Measurements from ENCODE around the gene CCNY.

CCNY gene

DNA sequence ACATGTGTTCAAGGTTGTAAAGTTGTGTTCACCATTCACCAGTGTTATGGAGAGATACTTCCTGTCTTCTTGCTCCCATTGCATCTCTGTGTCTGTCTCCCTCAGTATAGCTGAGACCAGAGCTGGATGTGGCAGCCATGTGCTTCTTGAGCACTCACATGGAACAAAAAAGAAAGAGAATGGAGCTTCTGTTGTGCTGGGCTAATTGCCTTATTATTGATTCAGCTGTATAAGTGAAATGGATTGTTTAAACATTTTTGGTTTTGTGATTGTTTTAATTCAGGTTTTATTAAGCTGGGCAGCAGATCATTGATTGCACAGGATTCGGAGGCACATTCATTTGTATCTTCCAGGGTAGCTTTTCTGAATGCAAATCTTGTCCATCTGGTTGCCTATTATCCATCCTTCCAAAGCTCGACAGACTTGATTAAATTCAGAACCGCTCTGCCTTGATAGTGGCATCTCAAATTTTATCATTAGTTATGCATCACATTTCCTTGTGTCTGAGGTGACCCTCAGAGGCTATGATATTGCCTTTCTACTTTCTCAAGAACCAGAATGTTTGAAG lies 119.9 kb downstream of the CCNY start:
- H3K4me2 ChIP-seq (ENCODE audit: insufficient read depth, low read length, poor library complexity, severe bottlenecking) = no peak overlapping the region
- H4K8ac ChIP-seq (ENCODE audit: low read depth, low read length) = no peak overlapping the region
- no peak overlapping the region for H2BK12ac ChIP-seq (ENCODE audit: low read length)
- no peak overlapping the region for H2BK120ac ChIP-seq (ENCODE audit: low read depth, low read length)
- H3K4me3 ChIP-seq (ENCODE audit: low read length in 2 of 2) = no peak overlapping the region
- no peak overlapping the region for H4K91ac ChIP-seq (ENCODE audit: low read depth, low read length, poor library complexity)
- no peak overlapping the region for H2AFZ ChIP-seq (ENCODE audit: low read length)
- H3K27me3 ChIP-seq (ENCODE audit: control insufficient read depth in 3 of 3, insufficient read depth in 3 of 3, low read depth in 1 of 3, low read length in 3 of 3) = no peaks in the 10 kb centered on the region
- no peaks in the 10 kb centered on the region for H3K79me1 ChIP-seq (ENCODE audit: low read depth, low read length)
- no peak overlapping the region for H3K14ac ChIP-seq (ENCODE audit: low read length)
- H3K4me1 ChIP-seq (ENCODE audit: control insufficient read depth in 2 of 2, insufficient read depth in 1 of 2, low read depth in 1 of 2, low read length in 2 of 2) = peaks cover 20 to 23% of the 10 kb centered on the region in 2 donors
- no peaks in the 10 kb centered on the region for H3K36me3 ChIP-seq (replicated peaks in 1 of 2; ENCODE audit: control insufficient read depth in 2 of 2, insufficient read depth in 2 of 2, low read length in 2 of 2)
- no peak for DNase-seq (ENCODE audit: low spot score)
- no peaks in the 10 kb centered on the region for H3K9me3 ChIP-seq (replicated peaks in 1 of 2; ENCODE audit: control insufficient read depth in 2 of 2, insufficient read depth in 1 of 2, low read depth in 1 of 2, low read length in 2 of 2)
- no peak overlapping the region for H2BK5ac ChIP-seq (ENCODE audit: low read length)
- no peak overlapping the region for H3K27ac ChIP-seq (replicated peaks; ENCODE audit: low read length)
- H3K23ac ChIP-seq (ENCODE audit: low read depth, low read length, poor library complexity) = no peak overlapping the region
- H2BK15ac ChIP-seq (ENCODE audit: low read length) = no peak overlapping the region
- no CpG with 5 or more reads among the region's 3 CpGs for WGBS, 2 donors (ENCODE audit: extremely low coverage in 2 of 2, insufficient read length in 2 of 2, insufficient replicate concordance in 1 of 2)
- H2AK5ac ChIP-seq (ENCODE audit: low read depth, low read length) = no peak overlapping the region
- no peak overlapping the region for H3K9ac ChIP-seq (ENCODE audit: low read depth, low read length, poor library complexity)
- H3K18ac ChIP-seq (ENCODE audit: low read length) = no peak overlapping the region
- no peak overlapping the region for H3K4ac ChIP-seq (ENCODE audit: low read length)

DNA sequence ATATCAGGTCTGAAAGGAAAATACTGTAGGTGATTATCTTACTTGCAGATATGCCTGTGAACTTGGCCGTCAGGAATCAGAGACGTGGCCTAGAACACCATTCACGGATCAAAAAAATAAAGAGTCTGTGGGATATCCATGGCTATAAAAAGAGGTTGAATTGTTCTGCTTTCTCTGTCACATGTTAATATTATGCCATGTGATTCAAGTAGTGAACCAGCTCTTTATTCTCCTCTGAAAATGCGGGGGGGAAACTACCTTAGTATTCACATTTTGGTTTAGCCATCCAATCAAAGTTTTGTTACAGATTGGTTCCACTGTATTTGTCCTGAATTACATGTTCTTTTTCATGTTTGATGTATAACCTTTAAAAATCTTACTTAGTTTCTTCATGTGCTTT lies 120.5 kb downstream of the CCNY start:
- Histone ChIP-seq H4K91ac (ENCODE audit: low read depth, low read length, poor library complexity) (no peak overlapping the region), H3K4ac (ENCODE audit: low read length) (no peak overlapping the region), H3K27ac (replicated peaks; ENCODE audit: low read length) (no peak overlapping the region), H3K14ac (ENCODE audit: low read length) (no peak overlapping the region), H2AFZ (ENCODE audit: low read length) (no peak overlapping the region), H2BK15ac (ENCODE audit: low read length) (no peak overlapping the region), H3K4me3 (ENCODE audit: low read length in 2 of 2) (no peak overlapping the region), H3K9me3 (replicated peaks in 1 of 2; ENCODE audit: control insufficient read depth in 2 of 2, insufficient read depth in 1 of 2, low read depth in 1 of 2, low read length in 2 of 2) (no peaks in the 10 kb centered on the region), H3K4me2 (ENCODE audit: insufficient read depth, low read length, poor library complexity, severe bottlenecking) (no peak overlapping the region), H3K36me3 (replicated peaks in 1 of 2; ENCODE audit: control insufficient read depth in 2 of 2, insufficient read depth in 2 of 2, low read length in 2 of 2) (no peaks in the 10 kb centered on the region), H2BK120ac (ENCODE audit: low read depth, low read length) (no peak overlapping the region), H2AK5ac (ENCODE audit: low read depth, low read length) (no peak overlapping the region), H4K8ac (ENCODE audit: low read depth, low read length) (no peak overlapping the region), H3K9ac (ENCODE audit: low read depth, low read length, poor library complexity) (no peak overlapping the region), H2BK5ac (ENCODE audit: low read length) (no peak overlapping the region), H3K4me1 (ENCODE audit: control insufficient read depth in 2 of 2, insufficient read depth in 1 of 2, low read depth in 1 of 2, low read length in 2 of 2) (peaks cover 20 to 22% of the 10 kb centered on the region in 2 donors), H3K27me3 (ENCODE audit: control insufficient read depth in 3 of 3, insufficient read depth in 3 of 3, low read depth in 1 of 3, low read length in 3 of 3) (no peaks in the 10 kb centered on the region), H2BK12ac (ENCODE audit: low read length) (no peak overlapping the region), H3K18ac (ENCODE audit: low read length) (no peak overlapping the region), H3K23ac (ENCODE audit: low read depth, low read length, poor library complexity) (no peak overlapping the region), H3K79me1 (ENCODE audit: low read depth, low read length) (no peaks in the 10 kb centered on the region)
- no peak for DNase-seq (ENCODE audit: low spot score)
- no CpG with 5 or more reads among the region's 4 CpGs for WGBS, 2 donors (ENCODE audit: extremely low coverage in 2 of 2, insufficient read length in 2 of 2, insufficient replicate concordance in 1 of 2)

DNA sequence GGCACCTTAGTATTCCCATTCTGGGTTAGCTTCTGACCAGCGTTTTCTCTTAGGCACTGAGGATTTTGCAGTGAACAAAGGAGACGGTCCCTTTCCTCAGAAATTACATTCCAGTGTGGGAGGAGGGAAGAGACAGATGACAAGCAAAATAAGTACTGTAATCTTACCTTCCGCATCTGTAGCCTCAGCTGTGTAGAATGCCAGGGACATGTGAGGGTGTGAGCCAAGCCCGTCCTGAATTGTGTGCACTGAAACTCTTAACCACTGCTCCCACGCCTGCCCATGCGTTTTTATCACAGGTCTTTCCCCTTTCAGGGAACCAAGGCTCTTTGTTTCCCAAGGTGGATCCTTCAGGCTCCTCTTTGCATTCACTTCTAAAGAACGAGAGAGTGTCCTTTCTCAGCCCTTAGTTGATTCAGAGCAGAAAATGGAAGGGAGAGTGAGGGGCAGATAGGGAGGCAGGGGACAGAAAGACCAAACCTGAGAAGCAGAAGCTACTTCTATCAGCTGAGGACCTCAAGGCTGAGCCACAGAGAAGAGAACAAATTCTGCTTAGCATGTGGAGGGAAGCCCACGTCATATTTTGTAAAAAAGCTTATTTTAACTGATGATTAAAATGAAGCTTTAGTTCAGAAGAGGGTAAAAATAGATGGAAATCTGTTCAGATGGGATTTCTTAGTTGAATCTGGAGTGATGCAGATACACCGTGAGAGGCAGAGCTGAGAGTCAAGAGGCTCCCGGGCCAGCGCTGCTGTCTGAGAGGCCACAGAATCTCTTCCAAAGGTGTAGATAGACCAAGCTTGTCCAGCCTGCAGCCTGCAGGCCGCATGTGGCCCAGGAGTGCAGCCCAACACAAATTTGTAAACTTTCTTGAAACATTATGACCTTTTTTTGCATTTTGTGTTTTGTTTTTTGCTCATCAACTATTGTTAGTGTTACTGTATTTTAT lies 122.5 kb downstream of the CCNY start:
- Histone ChIP-seq H3K79me1 (ENCODE audit: low read depth, low read length) (no peaks in the 10 kb centered on the region), H3K36me3 (replicated peaks in 1 of 2; ENCODE audit: control insufficient read depth in 2 of 2, insufficient read depth in 2 of 2, low read length in 2 of 2) (no peaks in the 10 kb centered on the region), H3K4me2 (ENCODE audit: insufficient read depth, low read length, poor library complexity, severe bottlenecking) (no peak overlapping the region), H4K91ac (ENCODE audit: low read depth, low read length, poor library complexity) (no peak overlapping the region), H2BK5ac (ENCODE audit: low read length) (no peak overlapping the region), H3K4ac (ENCODE audit: low read length) (no peak overlapping the region), H3K18ac (ENCODE audit: low read length) (no peak overlapping the region), H2AK5ac (ENCODE audit: low read depth, low read length) (no peak overlapping the region), H2BK12ac (ENCODE audit: low read length) (no peak overlapping the region), H3K14ac (ENCODE audit: low read length) (no peak overlapping the region), H3K9ac (ENCODE audit: low read depth, low read length, poor library complexity) (peak overlapping the region; percentile 45), H3K4me1 (ENCODE audit: control insufficient read depth in 2 of 2, insufficient read depth in 1 of 2, low read depth in 1 of 2, low read length in 2 of 2) (peaks cover 31 to 34% of the 10 kb centered on the region in 2 donors), H2BK120ac (ENCODE audit: low read depth, low read length) (no peak overlapping the region), H2AFZ (ENCODE audit: low read length) (no peak overlapping the region), H3K23ac (ENCODE audit: low read depth, low read length, poor library complexity) (no peak overlapping the region), H3K27me3 (ENCODE audit: control insufficient read depth in 3 of 3, insufficient read depth in 3 of 3, low read depth in 1 of 3, low read length in 3 of 3) (no peaks in the 10 kb centered on the region), H2BK15ac (ENCODE audit: low read length) (no peak overlapping the region), H3K4me3 (ENCODE audit: low read length in 2 of 2) (no peak overlapping the region), H4K8ac (ENCODE audit: low read depth, low read length) (no peak overlapping the region), H3K9me3 (replicated peaks in 1 of 2; ENCODE audit: control insufficient read depth in 2 of 2, insufficient read depth in 1 of 2, low read depth in 1 of 2, low read length in 2 of 2) (no peaks in the 10 kb centered on the region), H3K27ac (replicated peaks; ENCODE audit: low read length) (peak overlapping the region; percentile 32)
- WGBS, 2 donors (ENCODE audit: extremely low coverage in 2 of 2, insufficient read length in 2 of 2, insufficient replicate concordance in 1 of 2) = no CpG with 5 or more reads among the region's 12 CpGs
- no peak for DNase-seq (ENCODE audit: low spot score)

- WGBS, 2 donors (ENCODE audit: extremely low coverage in 2 of 2, insufficient read length in 2 of 2, insufficient replicate concordance in 1 of 2) = no CpG with 5 or more reads among the region's 2 CpGs
- H3K14ac ChIP-seq (ENCODE audit: low read length) = no peak overlapping the region
- no peak overlapping the region for H4K8ac ChIP-seq (ENCODE audit: low read depth, low read length)
- no peak overlapping the region for H4K91ac ChIP-seq (ENCODE audit: low read depth, low read length, poor library complexity)
- H2BK12ac ChIP-seq (ENCODE audit: low read length) = no peak overlapping the region
- no peak overlapping the region for H3K27ac ChIP-seq (replicated peaks; ENCODE audit: low read length)
- no peak overlapping the region for H2BK5ac ChIP-seq (ENCODE audit: low read length)
- H3K36me3 ChIP-seq (replicated peaks in 1 of 2; ENCODE audit: control insufficient read depth in 2 of 2, insufficient read depth in 2 of 2, low read length in 2 of 2) = no peaks in the 10 kb centered on the region
- H3K9ac ChIP-seq (ENCODE audit: low read depth, low read length, poor library complexity) = no peak overlapping the region
- no peak overlapping the region for H2BK15ac ChIP-seq (ENCODE audit: low read length)
- no peak overlapping the region for H3K4me3 ChIP-seq (ENCODE audit: low read length in 2 of 2)
- peaks cover 2% of the 10 kb centered on the region for H3K79me1 ChIP-seq (ENCODE audit: low read depth, low read length)
- no peak overlapping the region for H3K23ac ChIP-seq (ENCODE audit: low read depth, low read length, poor library complexity)
- H3K18ac ChIP-seq (ENCODE audit: low read length) = no peak overlapping the region
- H3K27me3 ChIP-seq (ENCODE audit: control insufficient read depth in 3 of 3, insufficient read depth in 3 of 3, low read depth in 1 of 3, low read length in 3 of 3) = no peaks in the 10 kb centered on the region
- no peak overlapping the region for H2AFZ ChIP-seq (ENCODE audit: low read length)
- no peaks in the 10 kb centered on the region for H3K9me3 ChIP-seq (replicated peaks in 1 of 2; ENCODE audit: control insufficient read depth in 2 of 2, insufficient read depth in 1 of 2, low read depth in 1 of 2, low read length in 2 of 2)
- H2BK120ac ChIP-seq (ENCODE audit: low read depth, low read length) = no peak overlapping the region
- H2AK5ac ChIP-seq (ENCODE audit: low read depth, low read length) = no peak overlapping the region
- no peak overlapping the region for H3K4ac ChIP-seq (ENCODE audit: low read length)
- no peak for DNase-seq (ENCODE audit: low spot score)
- no peak overlapping the region for H3K4me2 ChIP-seq (ENCODE audit: insufficient read depth, low read length, poor library complexity, severe bottlenecking)
- peaks cover 34 to 40% of the 10 kb centered on the region in 2 donors for H3K4me1 ChIP-seq (ENCODE audit: control insufficient read depth in 2 of 2, insufficient read depth in 1 of 2, low read depth in 1 of 2, low read length in 2 of 2)
Observed at GRCh38 chr10:35459449-35459847, 123.1 kb downstream of the CCNY start.
